Osteoblast (primary cell): ENCODE measurements around the gene CD163L1. TPM values are rescaled to one million over a fixed set of nuclear protein-coding genes. Genes with fewer than 3 reads are reported as not detected.

Experiments used
- DNase-seq: peaks from one replicate; pipeline ENCODE4 v3.0.0; 2011; ENCODE audit warnings: low spot score, mixed read lengths; ENCODE audit not compliant: insufficient read length; ENCODE audit errors: missing footprints
- H2AFZ ChIP-seq: 2 replicates; pipeline ENCODE4 v1.6.0; 2011; ENCODE audit warnings: mild to moderate bottlenecking, low read length
- H3K27ac ChIP-seq: 2 replicates; pipeline ENCODE4 v1.5.1; 2011; ENCODE audit warnings: mild to moderate bottlenecking, low read depth, low read length, moderate library complexity
- H3K27me3 ChIP-seq: 2 replicates; pipeline ENCODE4 v1.6.0; 2012; ENCODE audit warnings: mild to moderate bottlenecking, control low read depth, inconsistent platforms, low read length, moderate library complexity; ENCODE audit not compliant: insufficient read depth
- H3K36me3 ChIP-seq: 2 replicates; pipeline ENCODE4 v1.5.1; 2011; ENCODE audit warnings: mild to moderate bottlenecking, low read length, control low read depth, moderate library complexity; ENCODE audit not compliant: insufficient read depth
- H3K4me1 ChIP-seq: 2 replicates; pipeline ENCODE4 v1.5.1; 2011; ENCODE audit warnings: mild to moderate bottlenecking, low read length, control low read depth, moderate library complexity; ENCODE audit not compliant: insufficient read depth
- H3K4me2 ChIP-seq: 2 replicates; pipeline ENCODE4 v1.6.0; 2011; ENCODE audit warnings: mild to moderate bottlenecking, low read length; ENCODE audit not compliant: insufficient read depth
- H3K4me3 ChIP-seq: fragments of 200-600 bp; sonication (generic); 3 replicates; pipeline ENCODE4 v1.5.1; 2012; ENCODE audit warnings: mild to moderate bottlenecking, low read length, inconsistent platforms; ENCODE audit not compliant: insufficient read depth
- H3K79me2 ChIP-seq: 2 replicates; pipeline ENCODE4 v1.6.0; 2012; ENCODE audit warnings: mild to moderate bottlenecking, low read length, control low read depth, inconsistent platforms; ENCODE audit not compliant: insufficient read depth
- H3K9me3 ChIP-seq: 2 replicates; pipeline ENCODE4 v1.5.1; 2011; ENCODE audit warnings: low read depth, low read length, control low read depth
- H4K20me1 ChIP-seq: 2 replicates; pipeline ENCODE4 v1.6.0; 2012; ENCODE audit warnings: mild to moderate bottlenecking, low read length, control low read depth; ENCODE audit not compliant: insufficient read depth
- CTCF ChIP-seq: IDR thresholded peaks from 2 replicates; pipeline ENCODE4 v1.5.1; 2011; ENCODE audit warnings: mild to moderate bottlenecking, low read depth, low read length, moderate library complexity; ENCODE audit errors: extremely low read depth
- total RNA-seq: library from RNA; depleted of rRNA; stranded (reverse); fragments of >200 nt; gene quantifications from 2 replicates; pipeline ENCODE4 v1.2.3, GENCODE V29; 2012

Gene CD163L1
- total RNA-seq, 1 donor: under 0.01 TPM

GRCh38 chr12:7404275-7404674, 39.7 kb downstream of the CD163L1 start:
- Histone ChIP-seq H2AFZ (no peak overlapping the region), H3K27me3 (no peaks in the 10 kb centered on the region), H3K79me2 (no peaks in the 10 kb centered on the region), H4K20me1 (no peaks in the 10 kb centered on the region), H3K9me3 (no peaks in the 10 kb centered on the region), H3K4me1 (no peaks in the 10 kb centered on the region), H3K36me3 (no peaks in the 10 kb centered on the region), H3K4me3 (no peak overlapping the region), H3K27ac (no peak overlapping the region), H3K4me2 (no peak overlapping the region)
- no peak for TF ChIP-seq CTCF
- DNase-seq: no peak

- DNase-seq: peak; percentile 36
- Histone ChIP-seq H2AFZ (no peak overlapping the region), H3K9me3 (no peaks in the 10 kb centered on the region), H3K27me3 (no peaks in the 10 kb centered on the region), H3K27ac (no peak overlapping the region), H3K4me1 (no peaks in the 10 kb centered on the region), H3K79me2 (no peaks in the 10 kb centered on the region), H3K4me3 (no peak overlapping the region), H3K4me2 (no peak overlapping the region), H4K20me1 (no peaks in the 10 kb centered on the region), H3K36me3 (no peaks in the 10 kb centered on the region)
- TF ChIP-seq CTCF: no peak
Observed at GRCh38 chr12:7403466-7403865, 40.5 kb downstream of the CD163L1 start.

- Histone ChIP-seq H3K4me3 (no peak overlapping the region), H3K27ac (no peak overlapping the region), H3K4me1 (no peaks in the 10 kb centered on the region), H2AFZ (no peak overlapping the region), H3K9me3 (no peaks in the 10 kb centered on the region), H4K20me1 (no peaks in the 10 kb centered on the region), H3K4me2 (no peak overlapping the region), H3K36me3 (no peaks in the 10 kb centered on the region), H3K79me2 (no peaks in the 10 kb centered on the region), H3K27me3 (no peaks in the 10 kb centered on the region)
- no peak for DNase-seq
- TF ChIP-seq CTCF: no peak
Observed at GRCh38 chr12:7399089-7399488, 44.9 kb downstream of the CD163L1 start.

- Histone ChIP-seq H4K20me1 (no peaks in the 10 kb centered on the region), H2AFZ (no peak overlapping the region), H3K27me3 (no peaks in the 10 kb centered on the region), H3K4me2 (no peak overlapping the region), H3K36me3 (no peaks in the 10 kb centered on the region), H3K9me3 (no peaks in the 10 kb centered on the region), H3K4me1 (no peaks in the 10 kb centered on the region), H3K27ac (no peak overlapping the region), H3K4me3 (no peak overlapping the region), H3K79me2 (no peaks in the 10 kb centered on the region)
- no peak for TF ChIP-seq CTCF
- no peak for DNase-seq
Observed at GRCh38 chr12:7396418-7396817, 47.5 kb downstream of the CD163L1 start.
